ENCODE measurements around the gene BABAM2.

GRCh38 chr2:28045676-28046351 is 155.3 kb downstream of the BABAM2 start:
- TF ChIP-seq, protein P1, sequence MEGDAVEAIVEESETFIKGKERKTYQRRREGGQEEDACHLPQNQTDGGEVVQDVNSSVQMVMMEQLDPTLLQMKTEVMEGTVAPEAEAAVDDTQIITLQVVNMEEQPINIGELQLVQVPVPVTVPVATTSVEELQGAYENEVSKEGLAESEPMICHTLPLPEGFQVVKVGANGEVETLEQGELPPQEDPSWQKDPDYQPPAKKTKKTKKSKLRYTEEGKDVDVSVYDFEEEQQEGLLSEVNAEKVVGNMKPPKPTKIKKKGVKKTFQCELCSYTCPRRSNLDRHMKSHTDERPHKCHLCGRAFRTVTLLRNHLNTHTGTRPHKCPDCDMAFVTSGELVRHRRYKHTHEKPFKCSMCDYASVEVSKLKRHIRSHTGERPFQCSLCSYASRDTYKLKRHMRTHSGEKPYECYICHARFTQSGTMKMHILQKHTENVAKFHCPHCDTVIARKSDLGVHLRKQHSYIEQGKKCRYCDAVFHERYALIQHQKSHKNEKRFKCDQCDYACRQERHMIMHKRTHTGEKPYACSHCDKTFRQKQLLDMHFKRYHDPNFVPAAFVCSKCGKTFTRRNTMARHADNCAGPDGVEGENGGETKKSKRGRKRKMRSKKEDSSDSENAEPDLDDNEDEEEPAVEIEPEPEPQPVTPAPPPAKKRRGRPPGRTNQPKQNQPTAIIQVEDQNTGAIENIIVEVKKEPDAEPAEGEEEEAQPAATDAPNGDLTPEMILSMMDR (conservative IDR thresholded peaks at IDR 0.05), result no peak
- TF ChIP-seq EZH2 (IDR thresholded peaks at IDR 0.05; ENCODE audit: low read depth), result no peak
